Brain microvascular endothelial cell (primary cell): ENCODE measurements around the gene CALY.

Experiments used
- DNase-seq: peaks from one replicate; pipeline ENCODE4 v3.0.0-alpha.2; 2020
- H3K27ac ChIP-seq: fragments of 250-450 bp; sonication (Bioruptor Pico); 2 replicates; pipeline ENCODE4 v1.5.1; 2020; ENCODE audit warnings: mild to moderate bottlenecking, moderate library complexity
- H3K27me3 ChIP-seq: fragments of 250-450 bp; sonication (Bioruptor Pico); replicated peaks from 2 replicates; pipeline ENCODE4 v1.5.1; 2020; ENCODE audit warnings: mild to moderate bottlenecking
- H3K36me3 ChIP-seq: fragments of 250-450 bp; sonication (Bioruptor Pico); replicated peaks from 2 replicates; pipeline ENCODE4 v1.5.1; 2020; ENCODE audit warnings: mild to moderate bottlenecking
- H3K4me3 ChIP-seq: 2 replicates; pipeline ENCODE4 v1.5.1; 2011; ENCODE audit warnings: low read depth, mild to moderate bottlenecking, control low read depth, low read length, moderate library complexity
- CTCF ChIP-seq: IDR thresholded peaks from 2 replicates; pipeline ENCODE4 v1.5.1; 2011; ENCODE audit warnings: low read depth, mild to moderate bottlenecking, moderate library complexity, low read length, control low read depth, inconsistent platforms; ENCODE audit errors: missing control alignments
- in situ Hi-C: cut with HindIII; loops from 2 replicates; pipeline ENCODE4 v1.10.0; 2017; ENCODE audit warnings: low sequenced_read_pairs, low pct_ligation_motif_present

Gene CALY

GRCh38 chr10:133355991-133356390 is 19.3 kb upstream of the CALY start:
- no peak overlapping the region for H3K4me3 ChIP-seq
- no peaks in the 10 kb centered on the region for H3K27me3 ChIP-seq
- no peak for TF ChIP-seq CTCF
- in situ Hi-C loops: no loop called here
- no peak overlapping the region for H3K27ac ChIP-seq
- H3K36me3 ChIP-seq: no peaks in the 10 kb centered on the region
- no peak for DNase-seq

- no peaks in the 10 kb centered on the region for H3K27me3 ChIP-seq
- TF ChIP-seq CTCF: no peak
- no peak overlapping the region for H3K27ac ChIP-seq
- H3K4me3 ChIP-seq: no peak overlapping the region
- in situ Hi-C loops: no loop called here
- no peak for DNase-seq
- H3K36me3 ChIP-seq: no peaks in the 10 kb centered on the region
Measured at GRCh38 chr10:133355266-133355665, 18.6 kb upstream of the CALY start.

GRCh38 chr10:133354672-133355240 is 18.1 kb upstream of the CALY start:
- Histone ChIP-seq H3K36me3 (no peaks in the 10 kb centered on the region), H3K27ac (no peak overlapping the region), H3K4me3 (no peak overlapping the region), H3K27me3 (no peaks in the 10 kb centered on the region)
- TF ChIP-seq CTCF: no peak
- in situ Hi-C loops: no loop called here
- DNase-seq: no peak

- TF ChIP-seq CTCF: no peak
- no peaks in the 10 kb centered on the region for H3K36me3 ChIP-seq
- in situ Hi-C loops: no loop called here
- no peak overlapping the region for H3K27ac ChIP-seq
- H3K27me3 ChIP-seq: no peaks in the 10 kb centered on the region
- H3K4me3 ChIP-seq: no peak overlapping the region
- no peak for DNase-seq
Measured at GRCh38 chr10:133353988-133354605, 17.4 kb upstream of the CALY start.

DNA sequence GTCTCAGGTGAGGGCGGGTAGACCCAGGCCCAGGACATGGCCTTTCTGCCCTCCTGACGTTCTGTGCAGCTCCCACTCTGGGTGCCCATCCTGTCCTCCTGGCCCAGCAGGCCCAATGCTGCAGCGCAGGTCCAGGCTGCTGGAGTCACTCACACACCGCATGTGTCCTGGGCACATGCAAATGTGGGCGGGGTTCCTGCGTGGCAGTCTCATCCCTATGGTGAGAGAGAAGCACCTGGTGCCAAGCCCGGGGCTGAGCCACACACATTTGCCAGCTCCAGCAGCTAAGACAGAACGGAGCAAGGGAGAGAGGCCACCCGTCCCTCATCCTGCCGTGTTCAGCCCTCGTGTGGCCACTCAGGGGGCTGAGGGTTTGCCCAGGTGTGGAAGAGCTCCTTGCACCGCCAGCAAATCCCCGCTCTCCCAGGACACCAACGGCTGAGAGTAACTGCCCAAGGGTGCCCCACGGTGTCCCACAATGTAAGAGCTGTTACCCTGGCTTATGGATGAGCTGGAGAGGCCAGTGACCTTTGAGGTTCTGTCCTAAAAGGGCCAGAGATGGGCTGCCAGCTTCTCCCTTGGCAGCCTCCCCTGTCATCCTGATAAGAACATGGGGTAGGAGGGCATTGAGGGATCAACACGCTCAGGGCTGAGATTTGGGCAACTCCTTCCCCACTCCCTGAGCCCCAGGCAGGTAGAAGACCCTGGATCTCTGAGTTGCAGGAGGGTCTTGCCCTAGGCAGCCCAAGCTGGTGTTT is 16.7 kb upstream of the CALY start:
- Histone ChIP-seq H3K27ac (no peak overlapping the region), H3K4me3 (no peak overlapping the region), H3K27me3 (no peaks in the 10 kb centered on the region), H3K36me3 (no peaks in the 10 kb centered on the region)
- peak; percentile 10 for TF ChIP-seq CTCF
- in situ Hi-C loops: no loop called here
- no peak for DNase-seq
